Stimulated activated CD8-positive, alpha-beta memory T cell treated with anti-CD3 and anti-CD28 coated beads, Interleukin-4, amount 100 ng/mL, for 4 hours (primary cell): ENCODE data around the gene GRAMD2B.
"Not testable (repeated sequence)": the region's sequence is repeated elsewhere in the genome, so short reads cannot be mapped to it uniquely, and the experiment has no call there.

ENCODE experiments used
- DNase-seq, 2 donors: peaks; one replicate each; pipeline ENCODE4 v3.0.0-alpha.2; 2020; ENCODE audit warnings: low read depth in 2 of 2, low spot score in 1 of 2

GRAMD2B gene

DNA sequence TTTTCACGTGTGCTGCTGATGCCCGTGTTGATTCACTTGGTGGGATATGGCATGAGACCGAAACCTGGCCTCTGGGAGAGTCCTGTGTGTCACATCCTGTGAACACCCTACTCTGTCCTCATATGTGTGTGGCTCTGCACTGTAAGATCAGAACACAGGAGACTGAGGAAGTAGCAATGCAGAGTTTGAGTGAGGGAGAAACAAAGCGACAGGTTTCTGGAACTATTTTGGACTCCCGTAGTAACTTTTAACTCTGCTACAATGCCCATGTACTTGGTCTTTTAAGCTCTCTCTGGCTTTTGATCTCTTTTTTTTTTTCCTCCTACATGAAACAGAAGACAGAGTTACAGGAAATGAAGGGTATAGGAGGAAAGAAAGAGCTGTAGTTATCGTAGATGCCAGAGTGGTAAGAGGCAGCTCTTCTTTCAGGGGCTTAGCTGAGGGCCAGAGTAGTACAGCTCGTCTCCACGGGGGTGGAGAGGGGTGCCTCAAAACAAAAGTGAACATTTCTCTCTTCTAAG, 26.6 kb downstream of the GRAMD2B start:
- peak; percentile 12 to 25 for DNase-seq

GRCh38 chr5:126450346-126450745, 27.1 kb downstream of the GRAMD2B start:
- no peak for DNase-seq

DNA sequence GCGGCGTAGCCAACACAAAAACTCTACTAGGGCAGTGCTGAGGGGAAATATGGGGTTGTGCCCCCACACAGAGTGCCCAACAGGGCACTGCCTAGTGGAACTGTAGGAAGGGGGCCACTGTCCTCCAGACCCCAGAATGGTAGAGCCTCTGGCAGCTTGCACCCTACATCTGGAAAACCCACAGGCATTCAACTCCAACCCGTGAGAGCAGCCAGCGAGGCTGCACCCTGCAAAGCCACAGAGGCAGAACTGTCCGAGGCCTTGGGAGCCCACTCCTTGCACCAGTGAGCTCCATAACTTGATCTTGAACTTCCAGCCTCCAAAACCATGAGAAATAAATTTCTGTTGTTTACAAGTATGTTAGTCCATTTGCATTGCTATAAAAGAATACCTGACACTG, 27.7 kb downstream of the GRAMD2B start:
- no peak for DNase-seq

DNA sequence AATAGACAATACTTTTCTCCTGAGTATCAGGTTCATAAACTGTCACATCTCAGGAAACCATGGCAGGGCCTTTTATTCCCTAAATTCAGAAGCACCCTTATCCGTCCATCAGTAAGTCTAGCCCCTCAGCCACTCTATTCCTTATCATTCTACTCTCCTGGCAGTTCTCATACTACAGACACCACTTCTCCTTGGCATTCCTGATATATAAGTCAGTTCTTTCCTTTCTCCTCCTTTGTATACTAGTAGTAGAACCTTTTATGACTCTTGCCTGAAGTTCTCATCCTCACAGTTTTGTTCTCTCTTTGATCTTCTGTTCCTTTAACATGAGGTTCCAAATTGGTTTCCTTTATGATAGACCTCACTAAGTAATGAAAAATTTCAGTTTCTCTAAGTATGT, 29.3 kb downstream of the GRAMD2B start:
- no peak for DNase-seq

DNA sequence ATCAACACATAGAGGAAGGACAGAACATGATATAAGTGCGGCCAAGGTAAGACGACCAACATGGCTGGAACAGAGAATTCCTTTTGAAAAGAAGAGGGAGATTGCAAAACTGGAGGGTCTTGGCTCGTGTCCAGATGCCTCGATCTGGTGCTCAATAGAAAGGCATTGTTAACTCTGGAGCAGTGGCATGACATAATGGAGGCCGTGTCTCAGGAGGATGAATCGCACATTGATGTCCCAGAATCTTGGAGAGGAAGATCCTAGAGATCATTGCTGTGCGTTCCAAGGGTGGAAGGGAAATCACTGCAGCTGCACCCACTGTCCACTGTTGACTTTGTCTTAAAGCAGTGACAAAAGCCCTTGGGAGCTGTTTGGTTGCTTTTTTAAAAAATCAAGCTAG, 30.9 kb downstream of the GRAMD2B start:
- DNase-seq, result no peak

GRCh38 chr5:126454535-126454934, 31.3 kb downstream of the GRAMD2B start:
- no peak for DNase-seq

DNA sequence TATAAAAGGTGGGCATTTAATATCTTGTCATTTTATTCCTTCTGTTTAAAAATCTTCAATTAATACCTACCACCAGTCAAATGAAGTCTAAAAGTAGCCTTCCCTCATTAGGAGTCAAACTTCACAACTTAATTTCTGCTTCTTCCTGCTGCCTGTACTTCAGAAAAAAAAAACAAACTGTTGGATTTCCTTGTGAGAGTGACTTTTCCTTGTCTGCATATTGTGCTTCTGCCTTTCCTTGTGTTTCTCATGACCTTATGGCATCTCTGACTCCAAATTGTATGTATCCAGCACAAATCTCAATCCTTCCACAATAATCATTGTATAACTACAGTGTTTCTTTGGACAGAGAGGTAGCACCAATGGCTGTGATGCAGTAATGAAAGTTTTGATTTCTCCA, 32.1 kb downstream of the GRAMD2B start:
- DNase-seq, result no peak

DNA sequence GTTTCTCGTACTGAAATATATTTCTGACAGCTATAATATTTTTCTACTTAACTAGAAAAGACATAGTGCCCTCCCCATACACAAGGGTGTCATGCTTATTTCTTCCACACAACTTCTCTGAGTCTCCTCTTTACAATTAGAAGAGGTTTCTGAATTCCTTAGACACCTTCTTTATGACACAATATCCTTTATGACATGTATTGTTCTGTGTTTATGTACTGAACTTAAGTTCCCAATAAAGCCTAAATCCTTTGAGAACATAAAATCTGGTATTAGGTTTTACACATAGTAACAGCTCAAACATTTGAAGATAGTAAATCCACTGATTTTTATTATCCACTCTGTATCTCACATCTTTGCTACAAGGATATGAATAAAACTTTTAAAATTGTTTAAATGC, 32.5 kb downstream of the GRAMD2B start:
- DNase-seq, result no peak

DNA sequence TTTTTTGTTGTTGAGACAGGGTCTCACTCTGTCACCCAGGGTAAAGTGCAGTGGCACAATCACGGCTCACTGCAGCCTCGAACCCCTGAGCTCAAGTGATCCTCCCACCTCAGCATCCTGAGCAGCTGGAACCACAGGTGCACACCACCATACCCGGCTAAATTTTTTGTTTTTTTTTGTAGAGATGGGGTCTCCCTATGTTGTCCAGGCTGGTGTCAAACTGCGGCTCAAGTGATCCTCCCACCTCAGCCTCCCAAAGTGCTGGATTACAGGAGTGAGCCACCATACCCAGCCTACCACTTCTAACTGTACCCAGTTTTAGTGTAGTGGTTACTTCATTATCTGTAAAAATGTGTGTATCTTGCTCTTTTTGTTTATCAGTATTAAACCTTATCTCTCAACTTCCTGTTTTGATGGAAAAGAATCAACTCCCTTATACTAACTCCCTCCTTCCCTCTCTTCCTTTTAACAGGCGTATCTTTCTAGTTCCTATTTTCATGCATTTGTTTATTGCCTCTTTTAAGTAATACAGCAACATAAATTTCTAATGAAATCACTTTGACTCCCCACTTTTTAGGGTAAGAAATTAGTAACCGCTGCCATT, 33.1 kb downstream of the GRAMD2B start:
- DNase-seq, result no peak

DNA sequence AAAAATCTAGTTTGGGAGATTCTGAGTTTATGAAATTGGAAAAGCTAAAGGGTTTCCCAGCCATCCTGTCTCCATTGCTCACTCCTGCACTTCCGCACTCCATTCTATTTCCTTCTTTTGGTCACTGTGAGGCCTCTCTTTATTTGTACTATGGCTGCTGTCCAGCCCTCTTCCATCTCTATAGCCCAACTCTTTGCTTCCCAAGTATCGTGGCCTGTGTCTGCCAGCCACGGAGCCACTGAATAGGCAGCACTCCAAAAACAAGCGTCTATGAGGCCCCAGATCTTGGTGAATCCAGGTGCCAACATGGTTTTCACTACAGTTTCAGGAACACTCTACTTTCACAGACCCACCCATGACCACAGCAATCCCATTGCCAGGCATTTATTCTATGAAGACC, 37.2 kb downstream of the GRAMD2B start:
- no peak for DNase-seq

DNA sequence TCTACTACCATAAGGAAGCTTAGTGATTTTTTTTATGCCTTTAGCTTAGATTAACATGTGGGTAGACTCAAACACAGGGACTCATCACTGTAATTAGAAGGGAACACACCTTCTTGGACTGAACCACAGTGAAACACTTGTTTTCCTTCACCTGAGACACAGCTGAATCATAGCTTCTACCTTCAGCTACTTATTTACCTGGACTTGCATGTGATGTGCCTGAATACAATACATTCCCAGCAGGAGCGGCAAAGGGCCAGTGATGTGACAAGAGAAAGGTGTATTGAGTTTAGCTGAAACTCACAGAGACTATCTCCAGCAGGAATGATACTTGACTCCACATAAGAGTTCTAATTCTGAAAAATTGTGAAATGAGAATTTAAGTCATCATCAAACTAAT, 37.8 kb downstream of the GRAMD2B start:
- DNase-seq, result no peak

DNA sequence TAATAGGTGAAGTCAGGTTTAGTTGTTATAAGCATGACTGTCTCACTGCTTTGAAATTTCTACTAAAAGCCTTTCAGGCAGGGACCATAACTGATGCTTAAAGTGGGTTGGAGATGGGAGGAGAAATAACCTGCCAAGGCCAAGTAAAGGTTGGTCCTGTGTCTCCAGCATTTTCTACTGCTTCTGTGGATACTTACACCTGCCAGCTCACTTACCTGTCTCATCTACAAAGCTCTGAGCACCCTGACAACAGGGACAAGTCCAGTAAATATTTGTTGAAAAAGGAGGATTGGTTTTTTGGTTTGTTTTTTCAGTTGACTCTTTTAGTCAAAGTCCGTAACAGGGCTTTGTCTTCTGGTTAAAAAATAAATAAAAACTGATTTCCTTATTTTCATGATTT, 38.6 kb downstream of the GRAMD2B start:
- DNase-seq, result no peak

DNA sequence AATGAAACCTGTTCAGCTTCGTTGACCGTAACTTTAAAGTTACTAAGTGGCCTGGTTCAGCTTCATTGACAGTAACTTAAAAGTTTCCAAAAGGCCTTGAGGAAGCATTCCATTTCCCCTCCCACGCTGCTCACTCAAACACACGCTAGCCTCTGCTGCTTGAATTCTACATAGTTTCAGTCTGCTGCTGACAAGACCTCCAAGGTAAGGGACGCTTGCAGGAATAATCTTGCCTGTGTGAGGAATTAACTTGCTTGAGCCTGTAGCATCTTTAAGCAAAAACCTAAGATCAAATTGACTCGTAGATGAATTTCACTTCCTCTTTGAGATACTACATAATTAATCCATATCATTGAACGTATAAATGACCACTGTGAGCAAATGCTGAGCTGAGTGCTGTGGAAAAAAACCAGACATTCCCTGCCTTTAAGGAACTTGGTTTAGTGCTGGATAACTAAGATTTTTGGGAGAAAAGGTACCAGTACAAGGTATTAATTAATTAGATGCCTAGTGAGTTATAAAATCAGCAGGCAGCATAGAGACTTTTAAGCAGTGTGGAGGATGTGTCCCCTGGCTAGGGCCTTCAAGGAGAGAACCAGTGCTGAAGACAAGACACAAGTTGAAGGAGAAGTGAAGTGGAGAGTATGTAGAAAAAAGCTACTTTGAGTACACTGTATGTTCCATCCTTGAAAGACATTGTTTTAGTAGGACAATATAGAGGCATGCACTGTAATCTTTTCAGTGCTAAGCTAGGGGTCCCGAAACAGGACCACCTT, 39.2 kb downstream of the GRAMD2B start:
- DNase-seq, result no peak

- DNase-seq, result no peak
These were observed 40.8 kb downstream of the GRAMD2B start for GRCh38 chr5:126464016-126464415.

DNA sequence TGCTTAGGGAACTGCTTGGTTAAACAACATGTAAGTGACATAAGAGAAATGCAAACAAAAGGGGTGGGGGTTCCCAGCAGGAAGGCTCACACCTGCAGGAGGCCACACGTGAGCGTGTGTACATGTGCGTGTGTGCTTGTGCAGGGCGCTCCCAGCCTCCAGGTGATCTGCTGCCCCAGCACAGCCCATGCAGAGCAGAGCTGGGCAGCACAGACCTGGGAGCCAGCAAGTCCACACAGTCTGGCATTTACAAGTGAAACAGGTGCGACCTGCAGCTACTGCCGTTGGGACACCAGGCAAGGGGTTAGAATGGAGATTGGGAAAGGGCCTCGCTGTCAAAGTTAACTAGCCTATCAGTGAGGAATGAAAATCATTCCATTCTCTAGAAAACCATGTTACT, 41.8 kb downstream of the GRAMD2B start:
- DNase-seq, result no peak

GRCh38 chr5:126468091-126468490, 44.9 kb downstream of the GRAMD2B start:
- no peak for DNase-seq

- DNase-seq, result no peak
These were observed 46.5 kb downstream of the GRAMD2B start for GRCh38 chr5:126469536-126470316.

DNA sequence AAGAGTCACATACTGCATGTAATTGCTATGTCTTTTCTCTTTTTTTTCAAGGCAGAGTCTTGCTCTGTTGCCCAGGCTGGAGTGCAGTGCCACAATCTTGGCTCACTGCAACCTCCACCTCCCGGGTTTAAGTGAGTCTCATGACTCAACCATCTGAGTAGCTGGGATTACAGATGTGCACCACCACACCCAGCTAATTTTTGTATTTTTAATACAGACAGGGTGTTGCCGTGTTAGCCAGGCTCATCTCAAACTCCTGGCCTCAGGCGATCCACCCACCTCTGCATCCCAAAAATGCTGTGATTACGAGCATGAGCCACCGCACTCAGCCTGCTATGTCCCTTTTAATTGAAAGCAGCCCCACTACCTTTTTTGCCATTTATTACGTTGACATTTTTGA, 47.3 kb downstream of the GRAMD2B start:
- not testable (repeated sequence) for DNase-seq

GRCh38 chr5:126471247-126471646, 48.0 kb downstream of the GRAMD2B start:
- DNase-seq, result no peak

DNA sequence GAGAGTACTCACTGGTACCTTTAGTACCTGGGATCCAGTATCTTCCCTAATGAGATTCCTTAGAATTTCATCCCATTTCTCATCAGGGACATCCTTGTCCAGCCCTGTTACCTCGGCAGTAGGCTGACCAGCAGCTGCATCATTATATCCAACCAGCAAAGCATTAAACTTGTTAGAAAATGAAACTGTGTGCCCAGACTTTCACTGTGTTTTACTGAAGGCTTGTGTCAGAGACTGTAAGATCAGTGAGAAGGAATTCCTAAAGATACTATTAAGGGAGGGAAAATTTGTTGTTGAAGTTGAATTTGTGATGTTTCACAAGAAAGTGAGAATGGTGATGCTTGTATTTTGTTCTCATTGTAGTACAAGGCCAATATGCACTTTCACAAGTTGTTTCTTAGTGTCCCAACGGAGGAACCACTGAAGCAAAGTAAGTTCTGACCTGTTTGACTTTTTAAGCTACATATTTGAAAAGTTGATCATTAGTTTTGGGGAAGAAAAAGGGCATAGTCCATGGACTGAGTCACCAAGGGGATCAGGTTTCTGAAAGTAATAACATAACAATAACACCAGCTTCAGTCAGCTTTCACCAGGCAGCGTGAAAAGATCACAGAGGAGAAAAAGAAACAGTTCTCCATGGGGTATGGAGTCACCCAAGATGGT, 48.8 kb downstream of the GRAMD2B start:
- no peak for DNase-seq

GRCh38 chr5:126472538-126472889, 49.3 kb downstream of the GRAMD2B start:
- DNase-seq, result no peak
